Measurements from ENCODE around the gene BLM. TPM values are rescaled to one million over a fixed set of nuclear protein-coding genes. Genes with fewer than 3 reads are reported as not detected.
A peak's percentile ranks its signal among the peaks of the same experiment; 100 is the strongest.

BLM gene
- total and polyA plus RNA-seq, 2 of the 13 experiments (the other 11 are each of a cell fraction or from before 2014, with no cell fraction given), result 5.1 to 11.8 TPM

GRCh38 chr15:90864507-90864906 is 147.4 kb downstream of the BLM start:
- Histone ChIP-seq H3K9ac (ENCODE audit: insufficient read depth, low read depth, low read length) (no peak overlapping the region), H3K79me2 (ENCODE audit: insufficient read depth, low read length) (no peaks in the 10 kb centered on the region), H2AFZ (ENCODE audit: low read length) (no peak overlapping the region), H3K27ac (ENCODE audit: extremely low read length, insufficient read depth, low read length) (no peak overlapping the region), H3K36me3 (replicated peaks in 1 of 2; ENCODE audit: control insufficient read depth in 1 of 2, insufficient read depth in 2 of 2, low read length in 2 of 2) (no peaks in the 10 kb centered on the region), H3K9me3 (ENCODE audit: low read length) (no peaks in the 10 kb centered on the region), H4K20me1 (ENCODE audit: insufficient read depth, low read length) (0 out of 2 replicates have a peak, but pooled peaks cover 2% of the 10 kb centered on the region), H3K27me3 (ENCODE audit: control insufficient read depth in 1 of 2, insufficient read depth in 2 of 2, low read length in 2 of 2) (peaks cover 0 to 48% of the 10 kb centered on the region in 2 experiments; a peak in 4 of 5 replicates), H3K4me2 (ENCODE audit: low read depth, low read length) (no peak overlapping the region), H3K4me1 (ENCODE audit: insufficient read depth, low read length) (peaks cover 81% of the 10 kb centered on the region), H3K4me3 (replicated peaks in 1 of 3; ENCODE audit: insufficient read depth in 1 of 3, low read depth in 2 of 3, low read length in 3 of 3) (no peak overlapping the region)
- WGBS (ENCODE audit: low lambda C conversion rate), result 66% methylated on average over 7 of the region's 10 CpGs
- BruUV-seq (replicated peaks), result no TSS peak
- in situ Hi-C loops (cut with HindIII; ENCODE audit: extremely low pct_ligation_motif_present, low pct_unique_long_range_greater_than_20kb), result no loop called here
- peak; percentile 29; the same call in 1 of the 2 replicates for TF ChIP-seq FOSL2 (CRISPR knock-in tag; IDR thresholded peaks at IDR 0.05)
- no peak for TF ChIP-seq HMGA1 (CRISPR knock-in tag; conservative IDR thresholded peaks at IDR 0.05)
- FAIRE-seq, result no peak
- ChIA-PET CTCF (ENCODE audit: low intra/inter-chr PET ratio, low total read pairs) (no interaction called here), POLR2A (interaction anchor here (1.7 to 3.3 kb wide), 2 partner anchors 9 to 21 kb away, joined by 6 to 17 read pairs; no protein-coding TSS in a partner anchor)
- ATAC-seq, result no peak
- intact Hi-C loops (cut with micrococcal nuclease; ENCODE audit: unreplicated experiment), result no loop called here
- DNase-seq (ENCODE audit: low spot score), result no peak

- DNase-seq (ENCODE audit: low spot score) (no peak), ATAC-seq (no peak), FAIRE-seq (no peak)
- Histone ChIP-seq H3K79me2 (ENCODE audit: insufficient read depth, low read length) (no peaks in the 10 kb centered on the region), H4K20me1 (ENCODE audit: insufficient read depth, low read length) (0 out of 2 replicates have a peak, but pooled peaks cover under 1% of the 10 kb centered on the region), H3K9me3 (ENCODE audit: low read length) (no peaks in the 10 kb centered on the region), H3K27ac (ENCODE audit: extremely low read length, insufficient read depth, low read length) (no peak overlapping the region), H3K4me2 (ENCODE audit: low read depth, low read length) (no peak overlapping the region), H3K36me3 (replicated peaks in 1 of 2; ENCODE audit: control insufficient read depth in 1 of 2, insufficient read depth in 2 of 2, low read length in 2 of 2) (no peaks in the 10 kb centered on the region), H2AFZ (ENCODE audit: low read length) (no peak overlapping the region), H3K27me3 (ENCODE audit: control insufficient read depth in 1 of 2, insufficient read depth in 2 of 2, low read length in 2 of 2) (peaks cover 0 to 60% of the 10 kb centered on the region in 2 experiments; a peak in 4 of 5 replicates), H3K4me1 (ENCODE audit: insufficient read depth, low read length) (peaks cover 81% of the 10 kb centered on the region), H3K9ac (ENCODE audit: insufficient read depth, low read depth, low read length) (no peak overlapping the region), H3K4me3 (replicated peaks in 1 of 3; ENCODE audit: insufficient read depth in 1 of 3, low read depth in 2 of 3, low read length in 3 of 3) (no peak overlapping the region)
- in situ Hi-C loops (cut with HindIII; ENCODE audit: extremely low pct_ligation_motif_present, low pct_unique_long_range_greater_than_20kb) (no loop called here), intact Hi-C loops (cut with micrococcal nuclease; ENCODE audit: unreplicated experiment) (no loop called here)
- 78% methylated on average over 4 of the region's 4 CpGs for WGBS (ENCODE audit: low lambda C conversion rate)
- no TSS peak for BruUV-seq (replicated peaks)
- POLR2A ChIA-PET, result interaction anchor here (3.3 kb wide), 1 partner anchor 8 kb away, joined by 17 read pairs; no protein-coding TSS in a partner anchor
- CTCF ChIA-PET (ENCODE audit: low intra/inter-chr PET ratio, low total read pairs), result no interaction called here
- no peak for TF ChIP-seq EZH2 (conservative IDR thresholded peaks at IDR 0.05; ENCODE audit: low read depth, low read length)
- TF ChIP-seq ZBTB37 (CRISPR knock-in tag; IDR thresholded peaks at IDR 0.05), result no peak
- TF ChIP-seq ZFY (CRISPR knock-in tag; IDR thresholded peaks at IDR 0.05), result no peak
- no peak for TF ChIP-seq MEIS1 (CRISPR knock-in tag; IDR thresholded peaks at IDR 0.05; ENCODE audit: borderline replicate concordance)
- TF ChIP-seq SATB2 (CRISPR knock-in tag; IDR thresholded peaks at IDR 0.05), result no peak
- TF ChIP-seq MXD3 (CRISPR knock-in tag; IDR thresholded peaks at IDR 0.05), result no peak
- TF ChIP-seq ZNF839 (CRISPR knock-in tag; IDR thresholded peaks at IDR 0.05; ENCODE audit: borderline replicate concordance), result no peak
- no peak for TF ChIP-seq ZNF235 (CRISPR knock-in tag; IDR thresholded peaks at IDR 0.05; ENCODE audit: borderline replicate concordance)
- TF ChIP-seq ZNF138 (CRISPR knock-in tag; IDR thresholded peaks at IDR 0.05; ENCODE audit: low read depth), result no peak
- TF ChIP-seq CCDC6 (CRISPR knock-in tag; IDR thresholded peaks at IDR 0.05), result no peak
- no peak for TF ChIP-seq ZNF879 (CRISPR knock-in tag; IDR thresholded peaks at IDR 0.05)
- no peak for TF ChIP-seq ARID2 (CRISPR knock-in tag; IDR thresholded peaks at IDR 0.05; ENCODE audit: borderline replicate concordance)
These were observed 148.6 kb downstream of the BLM start for GRCh38 chr15:90865702-90866101.

Data from HepG2 (cell line).